ENCODE data around the gene ALDH1L2. TPM values are rescaled to one million over a fixed set of nuclear protein-coding genes. Genes with fewer than 3 reads are reported as not detected.

Gene ALDH1L2
- polyA plus RNA-seq, 2 of the 4 experiments (the other 2 are of a cell fraction), result 2.4 to 28.1 TPM

DNA sequence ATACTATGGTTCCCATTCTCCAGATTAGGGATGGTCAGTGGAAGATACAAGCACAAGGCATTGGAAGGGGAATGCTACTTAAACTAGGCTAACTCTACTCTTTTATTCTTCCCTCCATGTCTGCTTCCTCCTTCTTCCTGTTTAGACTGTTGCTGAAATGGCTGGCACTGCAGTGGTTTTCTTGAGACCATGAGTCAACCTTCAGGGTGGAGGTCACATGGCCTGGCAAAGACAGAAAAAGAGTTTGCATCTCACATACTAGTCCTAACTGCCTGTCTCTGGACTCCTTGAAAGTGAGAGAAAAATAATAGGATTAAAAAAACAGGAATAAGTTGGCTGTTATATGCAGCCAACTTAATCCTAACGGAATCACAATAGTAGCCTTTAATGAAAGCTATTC is 37.0 kb downstream of the ALDH1L2 start:
- WGBS (ENCODE audit: missing lambda C conversion rate), result 98% methylated on average over 1 of the region's 1 CpG
- TF ChIP-seq, protein P1, sequence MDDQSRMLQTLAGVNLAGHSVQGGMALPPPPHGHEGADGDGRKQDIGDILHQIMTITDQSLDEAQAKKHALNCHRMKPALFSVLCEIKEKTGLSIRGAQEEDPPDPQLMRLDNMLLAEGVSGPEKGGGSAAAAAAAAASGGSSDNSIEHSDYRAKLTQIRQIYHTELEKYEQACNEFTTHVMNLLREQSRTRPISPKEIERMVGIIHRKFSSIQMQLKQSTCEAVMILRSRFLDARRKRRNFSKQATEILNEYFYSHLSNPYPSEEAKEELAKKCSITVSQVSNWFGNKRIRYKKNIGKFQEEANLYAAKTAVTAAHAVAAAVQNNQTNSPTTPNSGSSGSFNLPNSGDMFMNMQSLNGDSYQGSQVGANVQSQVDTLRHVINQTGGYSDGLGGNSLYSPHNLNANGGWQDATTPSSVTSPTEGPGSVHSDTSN (IDR thresholded peaks at IDR 0.05), result no peak
- TF ChIP-seq KDM1A (IDR thresholded peaks at IDR 0.05; ENCODE audit: low read depth) (no peak), CHD4 (IDR thresholded peaks at IDR 0.05; ENCODE audit: borderline replicate concordance) (no peak), EHMT2 (IDR thresholded peaks at IDR 0.05; ENCODE audit: low read depth) (no peak), RFX5 (IDR thresholded peaks at IDR 0.05) (no peak), HOXB5 (CRISPR knock-in tag; IDR thresholded peaks at IDR 0.05) (no peak), RARB (CRISPR knock-in tag; IDR thresholded peaks at IDR 0.05) (no peak), POLR2AphosphoS2 (conservative IDR thresholded peaks at IDR 0.05; ENCODE audit: low read length) (no peak), HEYL (CRISPR knock-in tag; IDR thresholded peaks at IDR 0.05) (no peak), MAZ (IDR thresholded peaks at IDR 0.05; ENCODE audit: borderline replicate concordance, low read depth, low read length) (no peak), FOXS1 (CRISPR knock-in tag; IDR thresholded peaks at IDR 0.05) (no peak), CBX2 (IDR thresholded peaks at IDR 0.05; ENCODE audit: borderline replicate concordance, low read depth) (no peak)
- TF ChIP-seq, protein P2, sequence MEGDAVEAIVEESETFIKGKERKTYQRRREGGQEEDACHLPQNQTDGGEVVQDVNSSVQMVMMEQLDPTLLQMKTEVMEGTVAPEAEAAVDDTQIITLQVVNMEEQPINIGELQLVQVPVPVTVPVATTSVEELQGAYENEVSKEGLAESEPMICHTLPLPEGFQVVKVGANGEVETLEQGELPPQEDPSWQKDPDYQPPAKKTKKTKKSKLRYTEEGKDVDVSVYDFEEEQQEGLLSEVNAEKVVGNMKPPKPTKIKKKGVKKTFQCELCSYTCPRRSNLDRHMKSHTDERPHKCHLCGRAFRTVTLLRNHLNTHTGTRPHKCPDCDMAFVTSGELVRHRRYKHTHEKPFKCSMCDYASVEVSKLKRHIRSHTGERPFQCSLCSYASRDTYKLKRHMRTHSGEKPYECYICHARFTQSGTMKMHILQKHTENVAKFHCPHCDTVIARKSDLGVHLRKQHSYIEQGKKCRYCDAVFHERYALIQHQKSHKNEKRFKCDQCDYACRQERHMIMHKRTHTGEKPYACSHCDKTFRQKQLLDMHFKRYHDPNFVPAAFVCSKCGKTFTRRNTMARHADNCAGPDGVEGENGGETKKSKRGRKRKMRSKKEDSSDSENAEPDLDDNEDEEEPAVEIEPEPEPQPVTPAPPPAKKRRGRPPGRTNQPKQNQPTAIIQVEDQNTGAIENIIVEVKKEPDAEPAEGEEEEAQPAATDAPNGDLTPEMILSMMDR (IDR thresholded peaks at IDR 0.05), result no peak
- no peak for FAIRE-seq
- Histone ChIP-seq H3K4me2 (no peak overlapping the region), H3K4me3 (no peak overlapping the region), H3K9me3 (no peaks in the 10 kb centered on the region), H3K27ac (no peak overlapping the region), H3K4me1 (no peaks in the 10 kb centered on the region)
- DNase-seq (ENCODE audit: low read depth in 1 of 2, low spot score in 1 of 2), result no peak
- CTCF ChIA-PET, result interaction anchor here (1.8 kb wide), 1 partner anchor 665 kb away, joined by 3 read pairs; no protein-coding TSS in a partner anchor
- POLR2A ChIA-PET, result no interaction called here
- no peak for ATAC-seq

DNA sequence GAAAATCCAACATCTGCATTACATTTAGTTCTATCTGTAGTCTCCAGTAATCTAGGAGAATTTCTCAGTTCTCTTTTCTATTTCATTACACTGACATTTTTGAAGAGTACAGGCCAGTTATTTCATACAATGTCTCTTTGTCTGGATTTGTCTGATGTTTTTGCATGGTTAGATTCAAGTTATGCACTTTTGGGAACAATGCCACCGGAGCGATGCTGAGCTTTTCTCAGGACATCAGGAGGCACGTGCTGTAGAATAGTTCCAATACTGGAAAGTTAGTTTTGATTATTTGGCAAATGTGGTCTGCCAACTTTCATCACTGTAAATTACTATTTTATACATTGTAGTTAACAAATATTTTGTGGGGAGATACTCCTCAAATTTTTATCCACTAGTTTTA is 43.1 kb downstream of the ALDH1L2 start:
- Histone ChIP-seq H3K4me1 (peaks cover 7% of the 10 kb centered on the region; the same call in 2 of the 3 replicates), H3K9me3 (no peaks in the 10 kb centered on the region), H3K27ac (no peak overlapping the region), H3K4me2 (no peak overlapping the region), H3K4me3 (no peak overlapping the region)
- 96% methylated on average over 3 of the region's 3 CpGs for WGBS (ENCODE audit: missing lambda C conversion rate)
- ATAC-seq (no peak), DNase-seq (ENCODE audit: low read depth in 1 of 2, low spot score in 1 of 2) (no peak), FAIRE-seq (no peak)
- POLR2A ChIA-PET, result no interaction called here
- TF ChIP-seq PHF8 (IDR thresholded peaks at IDR 0.05; ENCODE audit: borderline replicate concordance, low read depth), result no peak
- TF ChIP-seq, protein P3, sequence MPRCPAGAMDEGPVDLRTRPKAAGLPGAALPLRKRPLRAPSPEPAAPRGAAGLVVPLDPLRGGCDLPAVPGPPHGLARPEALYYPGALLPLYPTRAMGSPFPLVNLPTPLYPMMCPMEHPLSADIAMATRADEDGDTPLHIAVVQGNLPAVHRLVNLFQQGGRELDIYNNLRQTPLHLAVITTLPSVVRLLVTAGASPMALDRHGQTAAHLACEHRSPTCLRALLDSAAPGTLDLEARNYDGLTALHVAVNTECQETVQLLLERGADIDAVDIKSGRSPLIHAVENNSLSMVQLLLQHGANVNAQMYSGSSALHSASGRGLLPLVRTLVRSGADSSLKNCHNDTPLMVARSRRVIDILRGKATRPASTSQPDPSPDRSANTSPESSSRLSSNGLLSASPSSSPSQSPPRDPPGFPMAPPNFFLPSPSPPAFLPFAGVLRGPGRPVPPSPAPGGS (IDR thresholded peaks at IDR 0.05), result no peak
- no peak for TF ChIP-seq TFCP2L1 (CRISPR knock-in tag; IDR thresholded peaks at IDR 0.05)
- TF ChIP-seq RFX5 (IDR thresholded peaks at IDR 0.05), result no peak
- CTCF ChIA-PET, result interaction anchor here (1.4 kb wide), 1 partner anchor 12 kb away, joined by 7 read pairs; no protein-coding TSS in a partner anchor

DNA sequence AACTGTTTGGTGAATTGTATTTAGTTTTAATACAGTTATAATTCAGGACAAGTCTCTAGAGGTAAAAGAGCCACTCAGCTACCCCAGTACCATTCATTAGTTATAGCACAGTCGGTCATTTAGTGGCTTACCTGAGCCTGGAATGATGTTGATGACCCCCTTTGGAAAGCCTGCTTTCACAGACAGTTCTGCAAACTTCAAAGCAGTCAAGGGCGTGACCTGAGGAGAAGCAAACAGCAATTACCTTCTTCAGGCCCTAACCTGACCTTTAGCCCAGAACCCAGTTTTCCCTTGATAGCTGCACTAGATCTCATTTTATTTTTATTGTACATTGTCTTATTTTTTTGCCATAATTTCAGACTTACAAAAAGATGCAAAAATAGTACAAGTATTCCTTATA is 43.8 kb downstream of the ALDH1L2 start:
- Histone ChIP-seq H3K4me2 (no peak overlapping the region), H3K27ac (no peak overlapping the region), H3K4me3 (no peak overlapping the region), H3K4me1 (peaks cover 7% of the 10 kb centered on the region; the same call in 2 of the 3 replicates), H3K9me3 (no peaks in the 10 kb centered on the region)
- FAIRE-seq (peak; percentile 63), ATAC-seq (no peak), DNase-seq (ENCODE audit: low read depth in 1 of 2, low spot score in 1 of 2) (no peak)
- POLR2A ChIA-PET, result no interaction called here
- CTCF ChIA-PET, result no interaction called here
- 81% methylated on average over 2 of the region's 2 CpGs for WGBS (ENCODE audit: missing lambda C conversion rate)
- no peak for TF ChIP-seq CEBPB (IDR thresholded peaks at IDR 0.05)
- TF ChIP-seq HOXA7 (CRISPR knock-in tag; IDR thresholded peaks at IDR 0.05), result no peak
- TF ChIP-seq, protein P4, sequence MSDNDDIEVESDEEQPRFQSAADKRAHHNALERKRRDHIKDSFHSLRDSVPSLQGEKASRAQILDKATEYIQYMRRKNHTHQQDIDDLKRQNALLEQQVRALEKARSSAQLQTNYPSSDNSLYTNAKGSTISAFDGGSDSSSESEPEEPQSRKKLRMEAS (IDR thresholded peaks at IDR 0.05), result no peak
- no peak for TF ChIP-seq FOSL2 (IDR thresholded peaks at IDR 0.05)
- no peak for TF ChIP-seq FOSL2 (CRISPR knock-in tag; IDR thresholded peaks at IDR 0.05)
- no peak for TF ChIP-seq BHLHE40 (IDR thresholded peaks at IDR 0.05; ENCODE audit: low read depth, low read length)
- TF ChIP-seq JUN (IDR thresholded peaks at IDR 0.05), result no peak
- no peak for TF ChIP-seq NR3C1 (IDR thresholded peaks at IDR 0.05)
- TF ChIP-seq ZNF302 (CRISPR knock-in tag; IDR thresholded peaks at IDR 0.05), result no peak
- TF ChIP-seq, protein P1 (IDR thresholded peaks at IDR 0.05), result no peak
- TF ChIP-seq MAZ (IDR thresholded peaks at IDR 0.05; ENCODE audit: borderline replicate concordance, low read depth, low read length), result no peak
- TF ChIP-seq HOXB13 (CRISPR knock-in tag; IDR thresholded peaks at IDR 0.05; ENCODE audit: low read depth), result no peak
